GM18502 (cell line): ENCODE results near the gene RPL7A.
A peak's percentile ranks its signal among the peaks of the same experiment; 100 is the strongest.
"Not testable (repeated sequence)": the region's sequence is repeated elsewhere in the genome, so short reads cannot be mapped to it uniquely, and the experiment has no call there.

Source experiments
- ATAC-seq: cut with Tn5 transposase; IDR thresholded peaks from one replicate; pipeline ENCODE4 v1.9.1; 2021; ENCODE audit warnings: mild to moderate bottlenecking; ENCODE audit not compliant: unreplicated experiment, poor library complexity

The RPL7A gene

GRCh38 chr9:133366435-133366834, 18.4 kb downstream of the RPL7A start:
- no peak for ATAC-seq

- no peak for ATAC-seq
Measured at GRCh38 chr9:133367221-133367620, 19.2 kb downstream of the RPL7A start.

- ATAC-seq, result no peak
Measured at GRCh38 chr9:133367778-133368177, 19.8 kb downstream of the RPL7A start.

- no peak for ATAC-seq
Measured at GRCh38 chr9:133368249-133368881, 20.3 kb downstream of the RPL7A start.

- ATAC-seq, result no peak
Measured at GRCh38 chr9:133369422-133369821, 21.4 kb downstream of the RPL7A start.

- no peak for ATAC-seq
Measured at GRCh38 chr9:133369933-133370332, 21.9 kb downstream of the RPL7A start.

GRCh38 chr9:133370685-133371084, 22.7 kb downstream of the RPL7A start:
- ATAC-seq, result no peak

- no peak for ATAC-seq
Measured at GRCh38 chr9:133371261-133371711, 23.3 kb downstream of the RPL7A start.

GRCh38 chr9:133372144-133372543, 24.1 kb downstream of the RPL7A start:
- no peak for ATAC-seq

GRCh38 chr9:133374612-133375115, 26.6 kb downstream of the RPL7A start:
- ATAC-seq, result no peak

GRCh38 chr9:133375116-133375723, 27.2 kb downstream of the RPL7A start:
- ATAC-seq, result no peak

GRCh38 chr9:133375724-133376654, 28.0 kb downstream of the RPL7A start, which contains the start of the genes STKLD1 and SURF4:
STKLD1 (plus strand) TSS chr9:133376366; CDS start chr9:133376474, 108 bp downstream.
SURF4 (minus strand) TSS chr9:133376060; CDS start chr9:133375969, 91 bp downstream.
- peak; percentile 90 for ATAC-seq

- not testable (repeated sequence) for ATAC-seq
Measured at GRCh38 chr9:133377280-133377679, 29.3 kb downstream of the RPL7A start.

- ATAC-seq, result no peak
Measured at GRCh38 chr9:133377721-133378216, 29.8 kb downstream of the RPL7A start.

- no peak for ATAC-seq
Measured at GRCh38 chr9:133378408-133378962, 30.5 kb downstream of the RPL7A start.

GRCh38 chr9:133379153-133380086, 31.4 kb downstream of the RPL7A start:
- no peak for ATAC-seq

GRCh38 chr9:133380734-133381133, 32.7 kb downstream of the RPL7A start:
- no peak for ATAC-seq

- ATAC-seq, result no peak
Measured at GRCh38 chr9:133382507-133383141, 34.6 kb downstream of the RPL7A start.

GRCh38 chr9:133383438-133383837, 35.4 kb downstream of the RPL7A start:
- ATAC-seq, result no peak
